Colonic mucosa (tissue), 4 donors: ENCODE data around the gene DPH1. TPM values are rescaled to one million over a fixed set of nuclear protein-coding genes. Genes with fewer than 3 reads are reported as not detected.
A peak's percentile ranks its signal among the peaks of the same experiment; 100 is the strongest.

Experiments used
- DNase-seq: peaks from one replicate; pipeline ENCODE4 v3.0.0-alpha.2; 2020
- H3K27ac ChIP-seq: fragments of 200-600 bp; one replicate; pipeline ENCODE4 v1.8.0; 2021
- H3K27me3 ChIP-seq: fragments of 200-600 bp; one replicate; pipeline ENCODE4 v1.8.0; 2021
- H3K36me3 ChIP-seq: fragments of 200-600 bp; one replicate; pipeline ENCODE4 v1.8.0; 2021
- H3K4me1 ChIP-seq: fragments of 200-600 bp; one replicate; pipeline ENCODE4 v1.8.0; 2021; ENCODE audit warnings: mild to moderate bottlenecking
- H3K4me3 ChIP-seq: fragments of 200-600 bp; one replicate; pipeline ENCODE4 v1.8.0; 2021
- H3K9ac ChIP-seq, 2 donors: one replicate each; pipeline ENCODE4 v1.7.0; 2013; ENCODE audit warnings: control low read depth in 2 of 2, low read depth in 2 of 2, low read length in 2 of 2
- H3K9me3 ChIP-seq: fragments of 200-600 bp; one replicate; pipeline ENCODE4 v1.8.0; 2021
- CTCF ChIP-seq: fragments of 200-600 bp; IDR thresholded peaks from one replicate; pipeline ENCODE4 v1.8.0; 2022; ENCODE audit warnings: antibody characterized with exemption, mild to moderate bottlenecking
- intact Hi-C: fragments of 100-400 bp; cut with DNase I; formaldehyde crosslinking; loops from one replicate; pipeline ENCODE4 v1.14.1; 2022
- total RNA-seq, 2 donors: library from RNA; stranded (reverse); fragmentation: NEBNext Ultra II Directional in 1 of 2; extraction: Animal tissue kit (Norgen Biotek cat#: 25700) in 1 of 2; gene quantifications; one replicate each; pipeline ENCODE4 v1.2.1, GENCODE V29; 2021
- donor health status: healthy.
- donor health status: DM: no; HTN: no; CAD: no.
- donor health status: DM: no; HTN: no; CAD: no.

DPH1 gene
- total RNA-seq, 2 donors from 2014 or later = 22.7 to 34.4 TPM

GRCh38 chr17:2065949-2066400 is 36.0 kb downstream of the DPH1 start:
- no peak for TF ChIP-seq CTCF
- Histone ChIP-seq H3K4me3 (no peak overlapping the region), H3K9ac (peak overlapping the region in 1 of 2 donors; percentile 8), H3K4me1 (no peaks in the 10 kb centered on the region), H3K9me3 (no peaks in the 10 kb centered on the region), H3K27me3 (no peaks in the 10 kb centered on the region), H3K27ac (peak overlapping the region; percentile 67), H3K36me3 (no peaks in the 10 kb centered on the region)
- intact Hi-C loops = no loop called here
- no peak for DNase-seq

- Histone ChIP-seq H3K27ac (peak overlapping the region; percentile 53), H3K4me3 (no peak overlapping the region), H3K4me1 (no peaks in the 10 kb centered on the region), H3K9me3 (no peaks in the 10 kb centered on the region), H3K36me3 (no peaks in the 10 kb centered on the region), H3K27me3 (no peaks in the 10 kb centered on the region), H3K9ac (peak overlapping the region; percentile 3 to 19)
- intact Hi-C loops = no loop called here
- TF ChIP-seq CTCF = no peak
- DNase-seq = no peak
Observed at GRCh38 chr17:2067048-2067561, 37.2 kb downstream of the DPH1 start.

GRCh38 chr17:2067608-2068024 is 37.7 kb downstream of the DPH1 start:
- Histone ChIP-seq H3K9ac (peak overlapping the region in 1 of 2 donors; percentile 3), H3K4me1 (no peaks in the 10 kb centered on the region)
- intact Hi-C loops = no loop called here

GRCh38 chr17:2068031-2068518 is 38.1 kb downstream of the DPH1 start:
- no peak overlapping the region for H3K4me3 ChIP-seq
- no peaks in the 10 kb centered on the region for H3K4me1 ChIP-seq
- H3K9me3 ChIP-seq = no peaks in the 10 kb centered on the region
- DNase-seq = no peak
- no peaks in the 10 kb centered on the region for H3K36me3 ChIP-seq
- H3K27me3 ChIP-seq = no peaks in the 10 kb centered on the region
- peak overlapping the region; percentile 53 for H3K27ac ChIP-seq
- TF ChIP-seq CTCF = no peak
- intact Hi-C loops = no loop called here
- peak overlapping the region in 1 of 2 donors; percentile 3 for H3K9ac ChIP-seq

More at GRCh38 chr17:2067608-2068024, 37.7 kb downstream of the DPH1 start:
- Histone ChIP-seq H3K27me3 (no peaks in the 10 kb centered on the region), H3K9me3 (no peaks in the 10 kb centered on the region), H3K4me3 (no peak overlapping the region), H3K36me3 (no peaks in the 10 kb centered on the region), H3K27ac (peak overlapping the region; percentile 53)
- no peak for TF ChIP-seq CTCF
- no peak for DNase-seq

GRCh38 chr17:2068519-2069051 is 38.6 kb downstream of the DPH1 start:
- H3K36me3 ChIP-seq = no peaks in the 10 kb centered on the region
- no peaks in the 10 kb centered on the region for H3K4me1 ChIP-seq
- intact Hi-C loops = no loop called here
- DNase-seq = no peak
- no peaks in the 10 kb centered on the region for H3K9me3 ChIP-seq
- TF ChIP-seq CTCF = no peak
- H3K4me3 ChIP-seq = no peak overlapping the region
- H3K27me3 ChIP-seq = no peaks in the 10 kb centered on the region
- H3K27ac ChIP-seq = peak overlapping the region; percentile 53
- peak overlapping the region in 1 of 2 donors; percentile 28 for H3K9ac ChIP-seq
